Stimulated activated CD8-positive, alpha-beta memory T cell treated with anti-CD3 and anti-CD28 coated beads, Interleukin-2, amount 100 ng/mL, for 48 hours (primary cell): ENCODE measurements around the gene RASAL2.
"Not testable (repeated sequence)": the region's sequence is repeated elsewhere in the genome, so short reads cannot be mapped to it uniquely, and the experiment has no call there.

Experiments
- DNase-seq, 2 donors: peaks; one replicate each; pipeline ENCODE4 v3.0.0-alpha.2; 2020; ENCODE audit warnings: low read depth in 2 of 2

The RASAL2 gene

GRCh38 chr1:178342745-178343144, 248.8 kb downstream of the RASAL2 start:
- DNase-seq: no peak

DNA sequence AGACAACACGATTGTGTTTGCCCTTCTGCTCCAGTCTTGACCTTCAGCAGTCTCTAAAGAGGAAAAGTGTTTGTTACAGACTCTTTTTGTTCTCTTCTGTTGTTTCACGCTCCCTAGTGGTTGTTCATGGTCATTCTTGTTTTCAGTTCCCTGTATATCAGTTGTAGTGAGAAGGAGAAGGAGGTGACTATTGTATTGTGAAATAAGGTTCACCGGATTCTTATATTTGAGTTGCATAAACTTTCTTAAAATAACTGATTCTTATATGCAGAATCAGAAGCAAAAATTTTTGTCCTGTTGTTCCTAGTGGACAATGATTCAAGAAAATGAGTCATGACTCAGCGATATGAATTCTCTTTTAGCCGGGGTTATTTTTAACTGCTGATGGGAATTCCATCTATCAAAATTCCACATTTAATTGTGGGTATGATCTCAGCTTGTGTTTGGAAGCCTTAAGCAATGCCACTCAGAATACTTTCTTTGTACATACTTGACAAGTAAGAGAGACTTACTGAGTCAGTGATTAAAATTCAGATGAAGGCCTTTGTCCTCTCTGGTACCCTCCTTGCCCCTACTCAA, 250.7 kb downstream of the RASAL2 start:
- no peak for DNase-seq

DNA sequence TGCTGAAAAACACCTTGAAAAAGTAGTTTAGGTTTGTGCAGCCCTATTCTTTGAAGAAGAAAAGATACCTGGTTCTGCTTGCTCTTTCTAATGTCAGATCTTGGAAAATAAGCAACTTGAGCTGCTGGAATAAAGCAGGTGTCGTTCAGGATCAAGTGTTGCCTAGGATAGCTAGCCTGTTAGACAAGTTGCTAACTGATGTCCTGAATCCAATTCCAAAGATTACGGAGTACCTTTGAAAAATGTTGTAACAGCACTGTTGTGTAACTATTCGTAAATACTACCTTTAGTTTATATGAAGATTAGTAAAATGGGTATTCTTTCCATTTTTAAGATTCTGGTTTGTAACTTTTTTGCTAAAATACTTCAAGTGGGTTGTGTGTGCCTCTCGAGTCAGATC, 251.3 kb downstream of the RASAL2 start:
- DNase-seq: no peak

DNA sequence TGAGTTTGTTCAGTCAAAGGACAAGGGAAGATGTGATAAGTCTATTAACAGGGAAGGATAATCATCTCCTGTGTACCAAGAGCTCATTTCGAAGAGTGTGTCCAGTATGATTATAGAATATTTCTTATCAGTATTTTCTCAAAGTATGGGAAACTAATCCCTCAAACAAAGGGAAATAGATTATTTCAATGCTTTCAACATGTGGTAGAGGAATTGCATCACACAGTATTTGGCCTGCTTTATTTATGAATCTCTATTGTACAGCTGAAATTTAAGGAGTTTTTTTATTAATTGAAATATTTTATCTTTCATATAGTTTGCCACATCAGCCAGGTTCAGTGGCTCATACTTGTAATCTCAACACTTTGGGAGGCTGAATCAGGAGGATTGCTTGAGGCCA, 251.9 kb downstream of the RASAL2 start:
- no peak for DNase-seq

DNA sequence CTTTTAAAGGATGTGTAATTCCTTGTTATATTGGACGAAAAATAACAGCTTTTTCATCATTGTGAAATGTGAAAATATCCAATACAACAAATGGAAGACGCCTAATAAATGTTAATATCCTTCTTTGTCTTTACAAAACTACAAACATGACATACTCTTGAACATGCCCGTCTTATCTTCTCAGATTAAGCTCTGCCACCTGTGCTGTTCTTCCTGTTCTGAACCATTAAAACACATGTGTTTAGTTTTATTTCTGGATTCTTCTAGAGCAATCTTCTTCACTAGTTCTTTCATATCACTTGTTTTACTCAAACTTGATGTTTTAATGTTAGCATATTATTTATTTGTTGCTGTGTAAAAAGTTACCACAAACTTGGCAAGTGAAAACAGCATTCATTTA, 255.9 kb downstream of the RASAL2 start:
- DNase-seq: no peak

DNA sequence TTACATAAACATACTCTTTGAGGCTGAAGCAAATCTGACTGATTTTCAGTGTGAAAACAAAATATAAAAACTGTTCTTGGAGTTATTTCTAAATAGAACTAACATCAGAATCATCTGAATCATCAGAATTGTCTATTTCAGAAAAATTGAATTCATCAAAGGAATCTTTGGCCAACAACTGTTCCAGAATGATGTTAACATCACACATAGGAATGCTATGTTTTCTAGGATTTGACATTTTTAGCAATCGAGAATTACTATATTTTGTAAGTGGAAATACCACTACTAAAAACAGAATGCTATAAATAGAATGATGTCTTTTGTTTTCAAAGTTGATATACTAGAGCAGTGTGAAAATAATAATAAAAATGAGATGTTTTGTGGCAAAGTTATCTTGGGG, 258.0 kb downstream of the RASAL2 start:
- not testable (repeated sequence) for DNase-seq

GRCh38 chr1:178352790-178353416, 259.0 kb downstream of the RASAL2 start:
- DNase-seq: no peak

- DNase-seq: no peak
Observed at GRCh38 chr1:178353524-178353923, 259.6 kb downstream of the RASAL2 start.

DNA sequence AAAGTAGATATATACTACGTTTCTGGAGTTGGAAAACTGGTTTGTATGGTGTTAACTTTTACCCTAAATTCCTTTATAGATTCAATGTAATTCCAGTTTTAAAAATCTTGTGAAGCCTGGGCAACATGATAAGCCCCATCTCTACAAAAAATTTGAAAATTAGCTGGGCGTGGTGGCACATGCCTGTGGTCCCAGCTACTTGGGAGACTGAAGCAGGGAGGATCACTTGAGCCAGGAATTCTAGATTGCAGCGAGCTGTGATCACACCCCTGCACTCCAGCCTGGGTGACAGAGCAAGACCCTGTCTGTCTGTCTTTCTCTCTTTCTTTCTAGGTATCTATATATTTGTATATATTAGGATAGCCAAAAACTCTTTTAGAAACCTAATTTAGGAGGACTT, 260.9 kb downstream of the RASAL2 start:
- DNase-seq: no peak

DNA sequence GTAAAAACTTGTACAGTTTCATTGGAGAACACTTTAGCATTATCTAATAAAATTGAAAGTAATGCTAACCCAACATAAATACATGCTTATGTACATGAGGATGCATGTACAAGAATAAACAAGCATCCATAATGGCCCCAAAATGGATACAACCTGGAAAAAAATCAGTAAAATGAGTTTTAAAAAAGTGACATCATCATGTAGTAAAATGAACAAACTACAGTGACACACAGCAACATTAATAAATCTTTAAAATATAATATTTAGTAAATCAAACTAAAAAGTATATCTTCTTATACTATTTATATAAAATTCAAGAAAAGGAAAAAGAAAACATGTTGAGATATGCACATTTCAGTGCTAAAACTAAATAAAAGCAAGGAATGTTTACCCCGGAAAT, 262.4 kb downstream of the RASAL2 start:
- no peak for DNase-seq

GRCh38 chr1:178358456-178358855, 264.6 kb downstream of the RASAL2 start:
- no peak for DNase-seq

DNA sequence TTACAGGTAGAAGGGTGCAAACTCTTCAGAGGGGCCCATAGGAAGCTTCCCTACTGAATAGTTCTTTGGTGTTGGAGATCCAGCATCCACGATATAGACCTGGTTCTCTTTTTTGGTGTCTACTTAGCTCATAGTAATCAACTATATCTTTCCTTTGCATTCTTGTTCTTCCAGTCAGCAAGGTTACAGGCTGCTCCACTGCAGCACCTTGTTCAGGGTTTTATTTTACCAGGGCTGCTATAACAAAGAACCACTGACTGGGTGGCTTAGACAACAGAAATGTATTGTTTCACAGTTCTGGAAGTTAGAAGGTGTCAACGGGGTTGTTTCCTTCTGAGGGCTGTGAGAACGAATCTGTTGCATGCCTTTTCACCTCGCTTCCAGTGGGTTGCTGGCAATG, 266.5 kb downstream of the RASAL2 start:
- no peak for DNase-seq

DNA sequence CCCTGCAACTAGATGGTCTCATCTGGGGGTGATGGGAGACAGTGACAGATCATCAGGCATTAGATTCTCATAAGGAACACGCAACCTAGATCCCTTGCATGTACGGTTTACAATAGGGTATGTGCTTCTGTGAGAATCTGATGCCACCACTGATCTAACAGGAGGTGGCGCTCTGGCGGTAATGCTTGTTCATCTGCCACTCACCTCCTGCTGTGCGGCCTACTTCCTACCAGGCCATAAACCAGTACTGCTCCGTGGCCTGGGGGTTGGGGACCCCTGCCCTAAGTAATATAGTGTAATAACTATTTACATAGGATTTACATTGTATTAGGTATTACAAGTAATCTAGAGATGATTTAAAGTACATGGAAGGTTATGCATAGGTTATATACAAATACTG, 267.9 kb downstream of the RASAL2 start:
- DNase-seq: no peak

DNA sequence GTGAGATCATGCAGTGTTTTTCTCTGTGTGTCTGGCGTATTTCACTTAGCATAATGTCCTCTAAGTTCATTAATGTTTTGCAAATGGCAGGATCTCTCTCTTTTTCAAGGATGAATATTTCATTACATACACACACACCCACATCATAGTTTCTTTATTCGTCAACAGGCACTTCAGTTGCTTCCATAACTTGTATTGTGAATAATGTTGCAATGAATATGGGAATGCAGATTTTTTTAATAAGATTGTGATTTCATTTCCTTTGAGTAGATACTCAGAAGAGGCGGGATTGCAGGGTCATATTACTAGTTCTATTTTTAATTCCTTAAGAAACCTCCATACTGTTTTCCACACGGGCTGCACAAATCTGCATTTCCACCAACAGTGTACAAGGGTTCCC, 268.8 kb downstream of the RASAL2 start:
- DNase-seq: no peak

DNA sequence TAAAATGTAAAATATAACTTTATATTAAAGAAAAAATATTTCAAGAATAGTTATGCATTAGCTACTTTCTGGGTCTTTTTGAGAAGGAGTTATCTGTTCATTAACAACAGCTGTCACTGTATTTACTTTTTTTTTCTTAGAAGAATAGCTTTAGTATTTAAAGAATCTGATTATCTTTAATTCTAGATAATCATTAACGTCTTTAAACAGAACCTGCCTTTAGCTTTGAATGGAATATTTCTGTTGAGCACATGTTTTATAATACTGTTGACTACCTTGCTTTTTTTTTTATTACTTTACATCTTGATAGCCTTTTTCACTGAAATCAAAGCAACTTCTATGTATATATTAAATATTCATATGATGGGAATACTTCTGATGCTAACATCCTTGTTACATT, 270.9 kb downstream of the RASAL2 start:
- no peak for DNase-seq

GRCh38 chr1:178367151-178367550, 273.2 kb downstream of the RASAL2 start:
- DNase-seq: no peak

- DNase-seq: no peak
Observed at GRCh38 chr1:178368208-178368607, 274.3 kb downstream of the RASAL2 start.

GRCh38 chr1:178371235-178371634, 277.3 kb downstream of the RASAL2 start:
- no peak for DNase-seq

GRCh38 chr1:178371933-178372388, 278.1 kb downstream of the RASAL2 start:
- DNase-seq: no peak

DNA sequence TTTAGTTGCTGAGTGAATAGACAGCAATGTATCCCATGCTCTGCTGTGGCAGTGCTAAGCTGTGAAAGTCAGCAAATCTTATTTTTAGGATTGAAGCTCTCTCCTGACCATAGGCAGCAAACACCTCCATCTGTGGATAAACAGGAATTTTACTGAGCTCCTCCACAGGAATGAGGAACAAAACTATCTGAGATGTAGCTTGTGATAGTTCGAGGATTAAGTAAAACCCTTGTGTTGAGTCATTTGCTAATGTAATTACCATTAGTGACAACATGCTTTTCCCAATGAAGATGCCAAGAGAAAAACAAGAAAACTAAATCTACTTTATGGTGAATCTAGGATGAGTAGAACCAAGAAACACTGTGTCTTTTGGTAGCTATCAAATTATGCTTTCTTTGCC, 280.1 kb downstream of the RASAL2 start:
- DNase-seq: no peak

- no peak for DNase-seq
Observed at GRCh38 chr1:178376008-178376407, 282.1 kb downstream of the RASAL2 start.

DNA sequence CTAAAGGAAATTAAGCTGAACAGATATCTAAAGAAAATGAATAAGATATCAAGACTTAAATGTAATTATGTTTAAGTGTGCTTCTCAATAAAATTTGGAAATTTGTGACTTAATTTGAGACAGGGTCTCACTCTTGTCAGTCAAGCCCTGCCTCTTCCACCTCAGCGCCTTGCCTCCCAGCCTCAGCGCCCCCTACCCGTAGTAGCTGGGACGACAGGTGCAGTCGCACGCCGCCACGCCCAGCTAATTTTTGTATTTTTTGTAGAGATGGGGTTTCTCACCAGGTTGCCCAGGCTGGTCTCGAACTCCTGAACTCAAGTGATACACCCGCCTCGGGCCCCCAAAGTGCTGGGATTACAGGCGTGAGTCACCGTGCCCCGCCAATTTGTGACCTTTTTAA, 285.9 kb downstream of the RASAL2 start:
- no peak for DNase-seq

DNA sequence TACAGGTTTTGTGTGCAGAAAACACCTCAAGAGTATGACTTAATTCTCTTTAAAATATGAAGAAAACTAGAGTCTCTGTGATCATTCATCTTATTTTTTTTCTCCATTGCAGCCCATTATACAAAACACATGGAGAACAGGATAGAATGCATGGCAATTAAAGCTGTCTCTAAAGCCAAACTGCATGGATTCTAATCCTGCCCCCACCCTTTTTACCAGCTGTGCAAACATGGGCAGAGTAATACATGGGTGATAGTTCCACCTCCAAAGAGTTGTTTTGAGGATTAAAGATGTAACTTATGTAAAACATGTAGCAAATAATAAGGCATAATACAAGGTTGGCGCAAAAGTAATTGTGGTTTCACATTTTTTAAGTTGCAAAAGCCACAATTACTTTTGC, 288.5 kb downstream of the RASAL2 start:
- no peak for DNase-seq

DNA sequence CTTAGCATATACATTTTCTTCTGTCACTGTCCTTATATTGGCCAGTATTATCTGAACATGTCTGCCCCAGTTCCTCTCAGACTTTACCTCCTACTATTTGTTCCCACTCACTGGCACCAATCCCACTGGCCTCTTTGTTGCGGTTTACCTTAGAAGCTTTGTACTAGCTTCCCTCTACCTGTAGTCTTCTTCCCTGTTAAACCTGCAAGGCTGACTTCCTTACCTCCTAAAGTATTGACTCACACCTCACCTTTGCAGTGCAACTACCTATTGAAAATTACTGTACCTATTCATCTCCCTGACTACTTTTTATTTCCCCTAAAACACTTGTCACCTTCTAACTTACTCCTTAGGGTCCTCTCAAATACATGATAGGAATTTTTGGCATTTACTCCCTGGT, 291.8 kb downstream of the RASAL2 start:
- no peak for DNase-seq
